GM12878 (cell line): ENCODE measurements around the gene REL. TPM values are rescaled to one million over a fixed set of nuclear protein-coding genes. Genes with fewer than 3 reads are reported as not detected.
A peak's percentile ranks its signal among the peaks of the same experiment; 100 is the strongest.

Source experiments
- ATAC-seq: fragments of 200-7000 bp; cut with Tn5 transposase; 3 replicates; pipeline ENCODE4 v1.9.1; 2020; ENCODE audit warnings: mild to moderate bottlenecking, moderate library complexity
- Bru-seq: library from RNA; stranded (reverse); fragments of 400-500 nt; gene quantifications from one replicate; lab custom pipeline; 2021; lab: Mats Ljungman, UMichigan
- BruChase-seq, 2 experiments: library from RNA; stranded (reverse); fragments of 400-500 nt; gene quantifications; one replicate each; lab custom pipeline; 2021; lab: Mats Ljungman, UMichigan
- BruUV-seq: library from RNA; stranded (reverse); fragments of 400-500 nt; replicated peaks from 2 replicates; lab custom pipeline; 2021; lab: Mats Ljungman, UMichigan
- CTCF ChIA-PET: fragments of 300-600 bp; sonication (Branson Sonifier 250); formaldehyde crosslinking; extraction: SDS; loops from one replicate; lab custom pipeline; 2021; ENCODE audit warnings: inconsistent platforms; lab: Yijun Ruan, JAX
- POLR2A ChIA-PET: fragments of 350-600 bp; formaldehyde crosslinking; extraction: SDS; loops from one replicate; lab custom pipeline; 2021; ENCODE audit warnings: inconsistent platforms; lab: Charles Lee
- RAD21 ChIA-PET: fragments of 300-600 bp; sonication (Branson Sonifier 250); formaldehyde crosslinking; loops from one replicate; lab custom pipeline; 2023; ENCODE audit warnings: antibody characterized with exemption; ENCODE audit not compliant: unreplicated experiment; lab: Charles Lee
- SMC1A ChIA-PET: fragments of 300-600 bp; sonication (Branson Sonifier 250); formaldehyde crosslinking; loops from one replicate; lab custom pipeline; 2023; ENCODE audit not compliant: unreplicated experiment, uncharacterized antibody; lab: Charles Lee
- DNase-seq: peaks from one replicate; pipeline ENCODE4 v3.0.0-alpha.2; 2011; ENCODE audit warnings: low read depth, low spot score
- FAIRE-seq: peaks from 3 replicates; lab custom pipeline; 2011; peaks lifted over from hg19 to GRCh38; lab: Jason Lieb, UNC
- H2AFZ ChIP-seq: 2 replicates; pipeline ENCODE4 v1.6.0; 2011; ENCODE audit warnings: low read depth, low read length, control low read depth; ENCODE audit not compliant: control insufficient read depth
- H3K27ac ChIP-seq: 2 replicates; pipeline ENCODE4 v1.5.1; 2011; ENCODE audit warnings: control low read depth; ENCODE audit not compliant: control insufficient read depth, insufficient read depth
- H3K27me3 ChIP-seq, 2 experiments: replicated peaks in 1 of 2; 2 replicates each; pipeline versions ENCODE4 v1.6.0 to v1.6.1; 2011; ENCODE audit warnings: low read length in 1 of 2; ENCODE audit not compliant: control insufficient read depth in 2 of 2, insufficient read depth in 2 of 2
- H3K36me3 ChIP-seq, 2 experiments: 2 replicates each; pipeline ENCODE4 v1.5.1; 2011; ENCODE audit warnings: low read length in 1 of 2; ENCODE audit not compliant: control insufficient read depth in 2 of 2, insufficient read depth in 2 of 2
- H3K4me1 ChIP-seq: 2 replicates; pipeline ENCODE4 v1.6.1; 2011; ENCODE audit warnings: mild to moderate bottlenecking, low read length, moderate library complexity, mixed read lengths; ENCODE audit not compliant: control insufficient read depth, insufficient read depth
- H3K4me2 ChIP-seq: 2 replicates; pipeline ENCODE4 v1.6.0; 2011; ENCODE audit warnings: control low read depth; ENCODE audit not compliant: control insufficient read depth, insufficient read depth
- H3K4me3 ChIP-seq: fragments of 200-600 bp; sonication (generic); 2 replicates; pipeline ENCODE4 v1.5.1; 2016
- H3K79me2 ChIP-seq: 2 replicates; pipeline ENCODE4 v1.6.0; 2011; ENCODE audit warnings: low read length; ENCODE audit not compliant: control insufficient read depth, insufficient read depth
- H3K9ac ChIP-seq: 2 replicates; pipeline ENCODE4 v1.8.0; 2011; ENCODE audit warnings: low read length, control low read depth, mixed read lengths; ENCODE audit not compliant: control insufficient read depth, insufficient read depth
- H3K9me3 ChIP-seq: replicated peaks from 3 replicates; pipeline ENCODE4 v1.5.1; 2011; ENCODE audit warnings: mild to moderate bottlenecking, low read length; ENCODE audit not compliant: control insufficient read depth, insufficient read depth
- H4K20me1 ChIP-seq: 2 replicates; pipeline ENCODE4 v1.6.0; 2011; ENCODE audit not compliant: control insufficient read depth, insufficient read depth
- ATF7 ChIP-seq: fragments of 450-650 bp; IDR thresholded peaks from 2 replicates; pipeline ENCODE4 v1.6.1; 2016; ENCODE audit warnings: low read depth, mild to moderate bottlenecking
- BHLHE40 ChIP-seq, 2 experiments: fragments of 450-650 bp in 1 of 2; IDR thresholded peaks; 2 replicates each; pipeline ENCODE4 v1.6.1; 2011 to 2017; ENCODE audit warnings: low read depth in 2 of 2, borderline replicate concordance in 1 of 2, improper control_type of control experiment in 1 of 2, low read length in 1 of 2, mild to moderate bottlenecking in 1 of 2
- CBFB ChIP-seq: IDR thresholded peaks from 2 replicates; pipeline ENCODE4 v1.6.1; 2016; ENCODE audit warnings: antibody characterized with exemption, low read depth
- CBX5 ChIP-seq: sonication (generic); IDR thresholded peaks from 2 replicates; pipeline ENCODE4 v1.6.1; 2016; ENCODE audit warnings: low read depth, moderate library complexity, mild to moderate bottlenecking, inconsistent platforms
- GATAD2B ChIP-seq: fragments of 450-650 bp; conservative IDR thresholded peaks from 2 replicates; pipeline ENCODE4 v1.6.1; 2017; ENCODE audit warnings: low read depth, mild to moderate bottlenecking, moderate library complexity
- MTA3 ChIP-seq: IDR thresholded peaks from 2 replicates; pipeline ENCODE4 v1.6.1; 2012; ENCODE audit warnings: low read length, inconsistent platforms, borderline replicate concordance
- MXI1 ChIP-seq: fragments of 150-350 bp; IDR thresholded peaks from 2 replicates; pipeline ENCODE4 v1.6.1; 2011; ENCODE audit warnings: low read depth, mild to moderate bottlenecking, inconsistent platforms, low read length, improper control_type of control experiment
- POLR2AphosphoS5 ChIP-seq: IDR thresholded peaks from 2 replicates; pipeline ENCODE4 v1.6.1; 2011; ENCODE audit warnings: mild to moderate bottlenecking, low read length, inconsistent platforms
- SMAD5 ChIP-seq: IDR thresholded peaks from 2 replicates; pipeline ENCODE4 v1.6.1; 2016; ENCODE audit warnings: antibody characterized with exemption, low read depth
- YY1 ChIP-seq: IDR thresholded peaks from 2 replicates; pipeline ENCODE4 v1.6.1; 2011; ENCODE audit warnings: low read depth, mild to moderate bottlenecking, low read length
- WGBS: methylation state at CpG from one replicate; pipeline ENCODE4 v1.1.6; 2016; ENCODE audit warnings: low lambda C conversion rate; ENCODE audit not compliant: insufficient replicate concordance, insufficient coverage; ENCODE audit errors: missing lambda C conversion rate; 5-methylcytosine and 5-hydroxymethylcytosine counted together
- in situ Hi-C: fragments of 300-500 bp; cut with MboI; formaldehyde crosslinking; loops from 9 replicates; pipeline ENCODE4 v1.14.3; 2018; ENCODE audit warnings: mixed read lengths
- intact Hi-C: fragments of 100-400 bp; cut with micrococcal nuclease; formaldehyde crosslinking; loops from one replicate; pipeline ENCODE4 v1.14.2; 2022; ENCODE audit not compliant: unreplicated experiment
- long read RNA-seq, 2 experiments: library from polyadenylated mRNA; unstranded; transcript quantifications; one replicate each; pipeline ENCODE4 v2.0.0, GENCODE V29; 2019 to 2020
- polyA minus RNA-seq, 3 experiments: library from RNA; depleted of rRNA, polyadenylated mRNA; stranded (reverse); fragments of >200 nt; gene quantifications; 2 replicates each; pipeline ENCODE4 v1.2.3, GENCODE V29; 2011
- polyA plus RNA-seq, 11 experiments: library from polyadenylated mRNA; depleted of rRNA in 4 of 11; unstranded in 6 of 11; stranded (reverse) in 5 of 11; fragments of >200 nt; fragmentation: Nextera tagmentation in 4 of 11; fragmentation: Illumina TruSeq in 1 of 11; extraction: Ambion mirVana in 4 of 11; extraction: Trizol in 1 of 11; gene quantifications; 1 replicate in 1 of 11; 2 replicates in 10 of 11; pipeline versions ENCODE4 v1.2.1 to v1.2.3, GENCODE V29; 2011 to 2016; ENCODE audit warnings: inconsistent platforms in 2 of 11, missing spikeins in 2 of 11, low read depth in 1 of 11
- total RNA-seq, 4 experiments: library from RNA; depleted of rRNA in 3 of 4; stranded (reverse); fragments of >200 nt in 3 of 4; fragmentation: Illumina TruSeq in 1 of 4; extraction: Trizol in 1 of 4; gene quantifications; 2 replicates each; pipeline versions ENCODE4 v1.2.1 to v1.2.3, GENCODE V29; 2013 to 2021
- TF ChIP-seq, protein P1 (sequence below): fragments of 450-650 bp; IDR thresholded peaks from 2 replicates; pipeline ENCODE4 v1.6.1; 2016; ENCODE audit warnings: mild to moderate bottlenecking
- TF ChIP-seq, protein P2 (sequence below): IDR thresholded peaks from 2 replicates; pipeline ENCODE4 v1.6.1; 2012; ENCODE audit warnings: low read length, inconsistent platforms

The REL gene
- total RNA-seq (2013; cell fraction: nucleolus; rRNA removed), result 245 and 256 TPM in 2 replicates
- total RNA-seq (2014; rRNA removed), result 35.5 and 41.1 TPM in 2 replicates
- total RNA-seq (2014; rRNA removed; fragmentation: Illumina TruSeq; extraction: Trizol), result 48.9 and 53.0 TPM in 2 replicates
- total RNA-seq (2021), result 49.3 and 52.4 TPM in 2 replicates
- polyA plus RNA-seq (2011; ENCODE audit: low read depth), result 13.0 TPM
- polyA plus RNA-seq (2011; rRNA removed), result 27.8 and 35.1 TPM in 2 replicates
- polyA plus RNA-seq (2011; cell fraction: cytosol; rRNA removed), result 14.0 and 18.0 TPM in 2 replicates
- 18.9 and 23.2 TPM in 2 replicates for polyA plus RNA-seq (2011; cell fraction: nucleus; rRNA removed)
- 11.0 and 15.9 TPM in 2 replicates for polyA plus RNA-seq (2012)
- polyA plus RNA-seq (2014; fragmentation: Illumina TruSeq; extraction: Trizol), result 47.5 and 56.1 TPM in 2 replicates
- polyA plus RNA-seq (2014; fragmentation: Nextera tagmentation; extraction: Ambion mirVana), result 10 to 100 TPM in 1 of 2 experiments, 1 to 10 TPM in 1; 6.3 to 17.7 TPM
- 20.2 and 25.4 TPM in 2 replicates for polyA plus RNA-seq (2014; rRNA removed)
- polyA plus RNA-seq (2016; fragmentation: Nextera tagmentation; extraction: Ambion mirVana), result 10 to 100 TPM; 21.9 to 25.4 TPM
- polyA minus RNA-seq (2011; rRNA and poly(A)+ RNA removed), result 53.4 and 82.2 TPM in 2 replicates
- 21.5 and 23.4 TPM in 2 replicates for polyA minus RNA-seq (2011; cell fraction: cytosol; rRNA and poly(A)+ RNA removed)
- 21.8 and 37.1 TPM in 2 replicates for polyA minus RNA-seq (2011; cell fraction: nucleus; rRNA and poly(A)+ RNA removed)
- percentile 98 among the genes with signal in this experiment for Bru-seq, nascent RNA
- percentile 95 among the genes with signal in this experiment for BruChase-seq, experiment 1, labeled RNA remaining after a 6-hour chase
- percentile 97 among the genes with signal in this experiment for BruChase-seq, experiment 2, labeled RNA remaining after a 2-hour chase
- long read RNA-seq, experiment 1, partial matches to known transcripts, result 6 of 9 reads
- long read RNA-seq, experiment 1, other reads (novel, unspliced or antisense), result 0 of 9 reads
- long read RNA-seq, experiment 2, transcript REL-202 (10 exons, 2,398 nt), result major isoform, 13 of 28 reads
- long read RNA-seq, experiment 2, partial matches to known transcripts, result 9 of 28 reads
- long read RNA-seq, experiment 2, other reads (novel, unspliced or antisense), result 6 of 28 reads

DNA sequence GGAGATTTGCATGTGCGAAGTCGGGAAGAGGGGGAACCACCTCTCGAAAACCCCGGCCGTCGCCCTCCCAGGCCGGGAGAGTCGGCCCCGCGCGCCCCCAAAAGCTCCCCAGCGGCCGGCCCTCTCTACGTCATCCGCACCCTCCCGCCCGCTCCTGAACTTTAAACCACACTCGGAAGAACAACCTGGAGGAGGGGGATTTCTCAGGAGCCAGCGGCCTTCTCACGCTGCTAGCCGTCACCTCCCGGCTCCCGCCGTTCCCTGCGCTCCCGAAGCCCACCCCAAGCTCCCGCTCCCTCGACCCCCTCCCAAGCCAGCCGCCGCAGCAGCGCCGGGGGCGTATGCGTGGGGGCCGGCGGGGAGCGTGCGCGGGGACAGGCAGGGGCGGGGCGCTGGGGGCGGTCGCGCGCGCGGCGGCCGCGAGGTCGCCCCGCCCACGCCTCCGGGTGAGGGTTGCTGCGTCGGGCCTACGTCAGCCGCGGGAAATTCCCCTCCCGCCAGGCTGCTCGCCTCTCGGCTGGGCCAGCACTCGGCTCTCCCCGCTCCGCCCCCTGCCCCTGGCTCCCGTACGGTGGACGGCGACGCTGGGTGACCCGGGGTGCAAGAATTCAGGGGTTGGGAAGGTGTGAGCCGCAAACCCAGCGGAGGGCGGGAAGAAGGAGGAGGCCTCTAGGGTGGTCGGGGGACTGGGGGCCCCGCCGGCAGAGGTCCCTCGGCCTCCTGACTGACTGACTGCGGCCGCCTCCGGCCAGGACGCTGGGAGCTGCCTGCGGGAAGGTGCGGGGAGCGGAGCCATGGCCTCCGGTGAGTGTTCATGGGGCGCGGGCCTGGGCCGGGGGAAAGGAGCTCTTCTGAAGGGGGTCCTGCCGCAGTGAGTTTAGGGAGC lies at the start of gene REL:
Gene REL, plus strand, starts transcription at position 528 of the 886 bp plus-strand sequence. Its CDS starts 267 bp downstream, at position 795.
- ATAC-seq (peak; percentile 77), FAIRE-seq (no peak), DNase-seq (peak; percentile 59)
- WGBS, result 1% methylated on average over 53 of the region's 90 CpGs
- Histone ChIP-seq H3K9ac (peak within 1 kb of the TSS; percentile 90), H4K20me1 (no peaks in the 10 kb centered on the region), H3K36me3 (no peaks in the 10 kb centered on the region), H3K27me3 (no peaks in the 10 kb centered on the region), H3K27ac (peak within 1 kb of the TSS; percentile 93), H3K4me1 (peaks cover 11% of the 10 kb centered on the region), H3K9me3 (no peaks in the 10 kb centered on the region), H3K4me3 (peak within 1 kb of the TSS; percentile 78), H3K4me2 (peak within 1 kb of the TSS; percentile 69), H2AFZ (peak within 1 kb of the TSS; percentile 79), H3K79me2 (peaks cover 49% of the 10 kb centered on the region)
- in situ Hi-C loops, result no loop called here
- ChIA-PET RAD21 (interaction anchor here (0.8 to 7.3 kb wide), 22 partner anchors 8 to 117 kb away, joined by 3 to 78 read pairs (median 6); no protein-coding TSS in a partner anchor), SMC1A (interaction anchor here (0.7 to 11.3 kb wide), 20 partner anchors 10 to 298 kb away, joined by 3 to 112 read pairs (median 6); no protein-coding TSS in a partner anchor), CTCF (interaction anchor here (1.1 to 2.9 kb wide), 10 partner anchors 18 to 117 kb away, joined by 3 to 23 read pairs (median 6); no protein-coding TSS in a partner anchor), POLR2A (interaction anchor here (0.5 to 3.1 kb wide), 14 partner anchors 8 to 264 kb away, joined by 3 to 38 read pairs (median 3); partner anchors contain the start of genes PAPOLG and PEX13)
- no TSS peak for BruUV-seq
- intact Hi-C loops, result loop anchor here (2.0 to 10.0 kb wide), 3 partner anchors 90 to 296 kb away; no protein-coding TSS in a partner anchor
- peak; percentile 69 for TF ChIP-seq POLR2AphosphoS5
- TF ChIP-seq CBFB, result peak; percentile 42; the same call in 1 of the 2 replicates
- peak; percentile 63; the same call in 1 of the 2 replicates for TF ChIP-seq ATF7
- TF ChIP-seq CBX5, result peak; percentile 82; the same call in 1 of the 2 replicates
- TF ChIP-seq MXI1, result no peak
- peak; percentile 51; the same call in 1 of the 2 replicates for TF ChIP-seq YY1
- TF ChIP-seq, protein P1, sequence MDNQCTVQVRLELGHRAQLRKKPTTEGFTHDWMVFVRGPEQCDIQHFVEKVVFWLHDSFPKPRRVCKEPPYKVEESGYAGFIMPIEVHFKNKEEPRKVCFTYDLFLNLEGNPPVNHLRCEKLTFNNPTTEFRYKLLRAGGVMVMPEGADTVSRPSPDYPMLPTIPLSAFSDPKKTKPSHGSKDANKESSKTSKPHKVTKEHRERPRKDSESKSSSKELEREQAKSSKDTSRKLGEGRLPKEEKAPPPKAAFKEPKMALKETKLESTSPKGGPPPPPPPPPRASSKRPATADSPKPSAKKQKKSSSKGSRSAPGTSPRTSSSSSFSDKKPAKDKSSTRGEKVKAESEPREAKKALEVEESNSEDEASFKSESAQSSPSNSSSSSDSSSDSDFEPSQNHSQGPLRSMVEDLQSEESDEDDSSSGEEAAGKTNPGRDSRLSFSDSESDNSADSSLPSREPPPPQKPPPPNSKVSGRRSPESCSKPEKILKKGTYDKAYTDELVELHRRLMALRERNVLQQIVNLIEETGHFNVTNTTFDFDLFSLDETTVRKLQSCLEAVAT, result peak; percentile 88
- TF ChIP-seq BHLHE40 (IDR thresholded peaks at IDR 0.05; ENCODE audit: borderline replicate concordance in 1 of 2, low read depth in 2 of 2, low read length in 1 of 2), result peak; percentile 68 to 76
- TF ChIP-seq, protein P2, sequence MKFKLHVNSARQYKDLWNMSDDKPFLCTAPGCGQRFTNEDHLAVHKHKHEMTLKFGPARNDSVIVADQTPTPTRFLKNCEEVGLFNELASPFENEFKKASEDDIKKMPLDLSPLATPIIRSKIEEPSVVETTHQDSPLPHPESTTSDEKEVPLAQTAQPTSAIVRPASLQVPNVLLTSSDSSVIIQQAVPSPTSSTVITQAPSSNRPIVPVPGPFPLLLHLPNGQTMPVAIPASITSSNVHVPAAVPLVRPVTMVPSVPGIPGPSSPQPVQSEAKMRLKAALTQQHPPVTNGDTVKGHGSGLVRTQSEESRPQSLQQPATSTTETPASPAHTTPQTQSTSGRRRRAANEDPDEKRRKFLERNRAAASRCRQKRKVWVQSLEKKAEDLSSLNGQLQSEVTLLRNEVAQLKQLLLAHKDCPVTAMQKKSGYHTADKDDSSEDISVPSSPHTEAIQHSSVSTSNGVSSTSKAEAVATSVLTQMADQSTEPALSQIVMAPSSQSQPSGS, result no peak
- peak; percentile 46; the same call in 1 of the 2 replicates for TF ChIP-seq SMAD5
- TF ChIP-seq GATAD2B, result peak; percentile 80; the same call in 1 of the 2 replicates
- no peak for TF ChIP-seq MTA3
